H9 (cell line): Measurements from ENCODE around the gene ANGPTL4. TPM values are rescaled to one million over a fixed set of nuclear protein-coding genes. Genes with fewer than 3 reads are reported as not detected.
"Not testable (repeated sequence)": the region's sequence is repeated elsewhere in the genome, so short reads cannot be mapped to it uniquely, and the experiment has no call there.

ENCODE experiments used
- DNase-seq: peaks from one replicate; pipeline ENCODE4 v3.0.0-alpha.2; 2017
- H2AFZ ChIP-seq: one replicate; pipeline ENCODE4 v1.6.1; 2013; ENCODE audit warnings: mild to moderate bottlenecking, low read length, control low read depth, moderate library complexity
- H2AK5ac ChIP-seq: 2 replicates; pipeline ENCODE4 v1.6.1; 2013; ENCODE audit warnings: low read length, control low read depth, mixed read lengths; ENCODE audit not compliant: insufficient read length
- H2BK120ac ChIP-seq: one replicate; pipeline ENCODE4 v1.6.1; 2013; ENCODE audit warnings: low read depth, mild to moderate bottlenecking, low read length, control low read depth, inconsistent platforms; ENCODE audit not compliant: poor library complexity, severe bottlenecking
- H2BK12ac ChIP-seq: 2 replicates; pipeline ENCODE4 v1.6.1; 2013; ENCODE audit warnings: low read length, control low read depth, mixed read lengths, low read depth; ENCODE audit not compliant: insufficient read length
- H2BK15ac ChIP-seq: 2 replicates; pipeline ENCODE4 v1.6.1; 2013; ENCODE audit warnings: low read depth, low read length, control low read depth
- H2BK20ac ChIP-seq: one replicate; pipeline ENCODE4 v1.6.1; 2013; ENCODE audit warnings: low read depth, mild to moderate bottlenecking, low read length, control low read depth, inconsistent platforms; ENCODE audit not compliant: poor library complexity, severe bottlenecking
- H2BK5ac ChIP-seq: 2 replicates; pipeline ENCODE4 v1.6.1; 2013; ENCODE audit warnings: low read length, control low read depth, mixed read lengths; ENCODE audit not compliant: insufficient read length
- H3K14ac ChIP-seq: 2 replicates; pipeline ENCODE4 v1.6.1; 2013; ENCODE audit warnings: low read length, control low read depth; ENCODE audit not compliant: insufficient read depth
- H3K18ac ChIP-seq: 2 replicates; pipeline ENCODE4 v1.6.1; 2013; ENCODE audit warnings: low read depth, mild to moderate bottlenecking, mixed read lengths, low read length, control low read depth; ENCODE audit not compliant: insufficient read length
- H3K23ac ChIP-seq: 2 replicates; pipeline ENCODE4 v1.6.1; 2013; ENCODE audit warnings: low read length, control low read depth, mixed read lengths, low read depth; ENCODE audit not compliant: insufficient read length
- H3K23me2 ChIP-seq: 2 replicates; pipeline ENCODE4 v1.6.1; 2013; ENCODE audit warnings: low read depth, mild to moderate bottlenecking, mixed read lengths, low read length, control low read depth; ENCODE audit not compliant: insufficient read length, poor library complexity, severe bottlenecking
- H3K27ac ChIP-seq: 2 replicates; pipeline ENCODE4 v1.5.1; 2013; ENCODE audit warnings: low read length, control low read depth, mixed read lengths, low read depth; ENCODE audit not compliant: insufficient read length
- H3K27me3 ChIP-seq: 2 replicates; pipeline ENCODE4 v1.6.1; 2013; ENCODE audit warnings: low read length, control low read depth, inconsistent platforms; ENCODE audit not compliant: insufficient read depth
- H3K4ac ChIP-seq: 2 replicates; pipeline ENCODE4 v1.6.1; 2013; ENCODE audit warnings: low read depth, mild to moderate bottlenecking, control low read depth, inconsistent platforms, low read length, moderate library complexity
- H3K4me1 ChIP-seq: 2 replicates; pipeline ENCODE4 v1.6.1; 2013; ENCODE audit warnings: low read length, control low read depth, inconsistent platforms; ENCODE audit not compliant: insufficient read depth
- H3K4me2 ChIP-seq: 2 replicates; pipeline ENCODE4 v1.6.1; 2013; ENCODE audit warnings: low read length, control low read depth, mixed read lengths; ENCODE audit not compliant: insufficient read length, insufficient read depth
- H3K56ac ChIP-seq: 2 replicates; pipeline ENCODE4 v1.6.1; 2013; ENCODE audit warnings: low read depth, mild to moderate bottlenecking, mixed read lengths, low read length, control low read depth; ENCODE audit not compliant: insufficient read length
- H3K79me1 ChIP-seq: 2 replicates; pipeline ENCODE4 v1.6.1; 2013; ENCODE audit warnings: low read depth, mild to moderate bottlenecking, moderate library complexity, low read length, control low read depth, inconsistent platforms; ENCODE audit not compliant: insufficient read depth, poor library complexity, severe bottlenecking
- H3K79me2 ChIP-seq: 2 replicates; pipeline ENCODE4 v1.6.1; 2013; ENCODE audit warnings: low read length, control low read depth, inconsistent platforms; ENCODE audit not compliant: insufficient read depth
- H3K9ac ChIP-seq: 2 replicates; pipeline ENCODE4 v1.6.1; 2013; ENCODE audit warnings: low read length, control low read depth, mixed read lengths; ENCODE audit not compliant: insufficient read length; ENCODE audit errors: extremely low read depth
- H3K9me3 ChIP-seq: one replicate; pipeline ENCODE4 v1.6.1; 2013; ENCODE audit warnings: low read depth, low read length, inconsistent platforms; ENCODE audit not compliant: control insufficient read depth
- H3T11ph ChIP-seq: one replicate; pipeline ENCODE4 v1.6.1; 2013; ENCODE audit warnings: mild to moderate bottlenecking, low read length, control low read depth, inconsistent platforms
- H4K20me1 ChIP-seq: one replicate; pipeline ENCODE4 v1.6.1; 2013; ENCODE audit not compliant: control insufficient read depth, insufficient read length, insufficient read depth
- H4K5ac ChIP-seq: 2 replicates; pipeline ENCODE4 v1.6.1; 2013; ENCODE audit warnings: low read depth, mild to moderate bottlenecking, mixed read lengths, low read length, control low read depth; ENCODE audit not compliant: insufficient read length
- H4K8ac ChIP-seq: replicated peaks from 2 replicates; pipeline ENCODE4 v1.6.1; 2013; ENCODE audit warnings: low read length, control low read depth, mixed read lengths, low read depth; ENCODE audit not compliant: insufficient read length
- H4K91ac ChIP-seq: 2 replicates; pipeline ENCODE4 v1.6.1; 2013; ENCODE audit warnings: low read depth, mild to moderate bottlenecking, moderate library complexity, mixed read lengths, low read length, control low read depth; ENCODE audit not compliant: insufficient read length
- H3K27ac Mint-ChIP-seq, 3 experiments: 2 replicates in 2 of 3; 3 replicates in 1 of 3; pipeline ENCODE4 v1.8.0; 2020 to 2021; ENCODE audit warnings: mixed read lengths in 3 of 3, mild to moderate bottlenecking in 1 of 3, moderate library complexity in 1 of 3
- H3K27me3 Mint-ChIP-seq: 2 replicates; pipeline ENCODE4 v1.8.0; 2021; ENCODE audit warnings: low read depth, mild to moderate bottlenecking, moderate library complexity, mixed read lengths
- H3K36me3 Mint-ChIP-seq, 3 experiments: 2 replicates in 2 of 3; 3 replicates in 1 of 3; pipeline ENCODE4 v1.8.0; 2020 to 2021; ENCODE audit warnings: low read depth in 3 of 3, mixed read lengths in 3 of 3; ENCODE audit not compliant: insufficient read depth in 1 of 3
- H3K4me1 Mint-ChIP-seq, 2 experiments: 2 replicates each; pipeline ENCODE4 v1.8.0; 2020; ENCODE audit warnings: mixed read lengths in 2 of 2
- H3K4me3 Mint-ChIP-seq, 2 experiments: 2 replicates in 1 of 2; 3 replicates in 1 of 2; pipeline ENCODE4 v1.8.0; 2020 to 2021; ENCODE audit warnings: mild to moderate bottlenecking in 2 of 2, mixed read lengths in 2 of 2, moderate library complexity in 1 of 2
- H3K9me3 Mint-ChIP-seq, 2 experiments: 2 replicates in 1 of 2; 3 replicates in 1 of 2; pipeline ENCODE4 v1.8.0; 2020; ENCODE audit warnings: mild to moderate bottlenecking in 2 of 2, mixed read lengths in 2 of 2, moderate library complexity in 1 of 2
- WGBS: extraction: QIAGEN DNeasy Blood & Tissue Kit; methylation state at CpG from one replicate; pipeline ENCODE4 v1.1.7; 2013; ENCODE audit warnings: missing lambda C conversion rate, low lambda C conversion rate, mixed read lengths; ENCODE audit not compliant: insufficient read length; ENCODE audit errors: extremely low coverage; 5-methylcytosine and 5-hydroxymethylcytosine counted together
- total RNA-seq: library from RNA; stranded (reverse); gene quantifications from 2 replicates; pipeline ENCODE4 v1.2.1, GENCODE V29; 2021

Gene ANGPTL4
- total RNA-seq, 1 experiment from 2014 or later = 1.9 TPM

- peak overlapping the region in 2 of 3 experiments; percentile 30 to 52; a peak in 2 of 7 replicates for H3K27ac Mint-ChIP-seq
- WGBS = no CpG with 5 or more reads among the region's 10 CpGs
These were observed 12.5 kb downstream of the ANGPTL4 start for GRCh38 chr19:8376373-8376974.

More at GRCh38 chr19:8376373-8376974, 12.5 kb downstream of the ANGPTL4 start:
- H3K27me3 ChIP-seq, H3K79me2 ChIP-seq, DNase-seq, H3K18ac ChIP-seq, H4K91ac ChIP-seq, H3K23me2 ChIP-seq, H3K23ac ChIP-seq, H2AK5ac ChIP-seq, H3K9me3 Mint-ChIP-seq, H3K56ac ChIP-seq, H2BK5ac ChIP-seq, H2BK15ac ChIP-seq, H2BK120ac ChIP-seq, H4K8ac ChIP-seq, H3K27me3 Mint-ChIP-seq, H3K4me3 Mint-ChIP-seq, H3K4me1 ChIP-seq, H3K79me1 ChIP-seq, H3K4ac ChIP-seq, H4K5ac ChIP-seq, H2BK20ac ChIP-seq, H3K4me2 ChIP-seq, H2AFZ ChIP-seq, H3K9ac ChIP-seq, H3K27ac ChIP-seq, H3K9me3 ChIP-seq, H3K14ac ChIP-seq, H3T11ph ChIP-seq, H4K20me1 ChIP-seq, H2BK12ac ChIP-seq: not testable (repeated sequence)
- Mint-ChIP-seq H3K4me1 (peaks cover 20% of the 10 kb centered on the region in 2 experiments), H3K36me3 (peaks cover 15 to 34% (median 28%) of the 10 kb centered on the region in 3 experiments; a peak in 6 of 7 replicates)
